Esophagus muscularis mucosa (tissue), 4 donors: ENCODE measurements around the gene ASB13. TPM values are rescaled to one million over a fixed set of nuclear protein-coding genes. Genes with fewer than 3 reads are reported as not detected.

ENCODE experiments used
- DNase-seq: peaks from one replicate; pipeline ENCODE4 v3.0.0-alpha.2; 2017; ENCODE audit errors: extremely low spot score
- H3K27ac ChIP-seq, 4 donors: fragments of 200-600 bp; sonication (generic); replicated peaks in 1 of 4; 1 replicate in 3 of 4; 2 replicates in 1 of 4; pipeline ENCODE4 v1.5.1; 2016 to 2019; ENCODE audit warnings: mild to moderate bottlenecking in 1 of 4
- H3K27me3 ChIP-seq, 4 donors: fragments of 200-600 bp; sonication (generic); one replicate each; pipeline versions ENCODE4 v1.5.1 to v1.6.0; 2016 to 2019
- H3K36me3 ChIP-seq, 4 donors: fragments of 200-600 bp; sonication (generic); one replicate each; pipeline ENCODE4 v1.5.1; 2016 to 2019
- H3K4me1 ChIP-seq, 4 donors: fragments of 200-600 bp; sonication (generic); one replicate each; pipeline ENCODE4 v1.5.1; 2016 to 2019
- H3K4me3 ChIP-seq, 4 donors: fragments of 200-600 bp; sonication (generic); 1 replicate in 2 of 4; 2 replicates in 2 of 4; pipeline ENCODE4 v1.5.1; 2016 to 2019; ENCODE audit warnings: mild to moderate bottlenecking in 4 of 4, moderate library complexity in 1 of 4
- H3K9me3 ChIP-seq, 4 donors: fragments of 200-600 bp; sonication (generic); 1 replicate in 3 of 4; 2 replicates in 1 of 4; pipeline ENCODE4 v1.5.1; 2016 to 2019
- CTCF ChIP-seq, 3 experiments: fragments of 200-600 bp in 2 of 3; fragments of 450-650 bp in 1 of 3; sonication (generic) in 2 of 3; IDR thresholded peaks; one replicate each; pipeline ENCODE4 v1.5.1; 2017 to 2019; ENCODE audit warnings: antibody characterized with exemption in 3 of 3, mild to moderate bottlenecking in 2 of 3, moderate library complexity in 1 of 3
- EP300 ChIP-seq: sonication (generic); formaldehyde crosslinking; IDR thresholded peaks from one replicate; pipeline ENCODE4 v1.6.1; 2017; ENCODE audit warnings: antibody characterized with exemption
- POLR2A ChIP-seq: fragments of 450-650 bp; IDR thresholded peaks from one replicate; pipeline ENCODE4 v1.6.1; 2017; ENCODE audit warnings: antibody characterized with exemption, moderate library complexity, mild to moderate bottlenecking, low read depth
- POLR2AphosphoS5 ChIP-seq, 2 donors: sonication (generic); formaldehyde crosslinking; IDR thresholded peaks; one replicate each; pipeline ENCODE4 v1.6.1; 2017; ENCODE audit warnings: antibody characterized with exemption in 2 of 2
- WGBS: methylation state at CpG from one replicate; pipeline ENCODE4 v1.1.5; 2018; 5-methylcytosine and 5-hydroxymethylcytosine counted together
- intact Hi-C: fragments of 100-400 bp; cut with DNase I; formaldehyde crosslinking; loops from one replicate; pipeline ENCODE4 v1.15.1; 2023
- total RNA-seq, 4 donors: library from RNA; depleted of rRNA; stranded (reverse); fragments of >200 nt; gene quantifications; one replicate each; pipeline versions ENCODE4 v1.1.0 to v1.2.1, GENCODE V29; 2016

Gene ASB13
- total RNA-seq, 4 donors from 2014 or later, result 15.4 to 24.0 (median 17.4) TPM

DNA sequence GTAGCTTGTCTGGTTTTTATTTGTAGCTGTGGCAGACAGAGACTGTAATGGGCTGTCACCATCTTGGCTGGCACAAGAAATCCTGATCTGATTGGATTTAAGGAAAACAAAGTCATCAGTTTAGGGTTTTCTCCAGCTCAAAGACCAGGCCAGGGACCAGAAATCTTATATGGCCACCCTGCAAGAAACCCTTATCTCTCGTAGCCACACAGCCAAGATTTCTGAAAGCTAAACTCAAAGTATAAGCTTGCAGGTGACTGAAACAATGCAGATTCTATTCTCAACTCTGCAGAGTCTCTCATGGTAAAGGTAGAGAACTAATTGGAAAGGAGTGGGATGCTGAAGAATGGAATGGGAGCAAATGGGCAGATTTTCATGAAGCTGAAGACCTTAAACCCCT is 3.2 kb upstream of the ASB13 start:
- intact Hi-C loops, result no loop called here
- WGBS, result 100% methylated on average over 1 of the region's 1 CpG
- TF ChIP-seq CTCF (IDR thresholded peaks at IDR 0.05) (no peak), POLR2A (no peak), POLR2AphosphoS5 (IDR thresholded peaks at IDR 0.05) (no peak)
- DNase-seq, result no peak
- Histone ChIP-seq H3K36me3 (no peaks in the 10 kb centered on the region), H3K9me3 (peaks cover 0 to 4% (median 0%) of the 10 kb centered on the region in 4 donors), H3K27ac (no peak overlapping the region), H3K27me3 (no peaks in the 10 kb centered on the region), H3K4me1 (peaks cover 5 to 22% (median 22%) of the 10 kb centered on the region in 4 donors), H3K4me3 (no peak overlapping the region)

- 89% methylated on average over 4 of the region's 4 CpGs for WGBS
- intact Hi-C loops, result no loop called here
These were observed 2.0 kb upstream of the ASB13 start for GRCh38 chr10:5668429-5668828.

DNA sequence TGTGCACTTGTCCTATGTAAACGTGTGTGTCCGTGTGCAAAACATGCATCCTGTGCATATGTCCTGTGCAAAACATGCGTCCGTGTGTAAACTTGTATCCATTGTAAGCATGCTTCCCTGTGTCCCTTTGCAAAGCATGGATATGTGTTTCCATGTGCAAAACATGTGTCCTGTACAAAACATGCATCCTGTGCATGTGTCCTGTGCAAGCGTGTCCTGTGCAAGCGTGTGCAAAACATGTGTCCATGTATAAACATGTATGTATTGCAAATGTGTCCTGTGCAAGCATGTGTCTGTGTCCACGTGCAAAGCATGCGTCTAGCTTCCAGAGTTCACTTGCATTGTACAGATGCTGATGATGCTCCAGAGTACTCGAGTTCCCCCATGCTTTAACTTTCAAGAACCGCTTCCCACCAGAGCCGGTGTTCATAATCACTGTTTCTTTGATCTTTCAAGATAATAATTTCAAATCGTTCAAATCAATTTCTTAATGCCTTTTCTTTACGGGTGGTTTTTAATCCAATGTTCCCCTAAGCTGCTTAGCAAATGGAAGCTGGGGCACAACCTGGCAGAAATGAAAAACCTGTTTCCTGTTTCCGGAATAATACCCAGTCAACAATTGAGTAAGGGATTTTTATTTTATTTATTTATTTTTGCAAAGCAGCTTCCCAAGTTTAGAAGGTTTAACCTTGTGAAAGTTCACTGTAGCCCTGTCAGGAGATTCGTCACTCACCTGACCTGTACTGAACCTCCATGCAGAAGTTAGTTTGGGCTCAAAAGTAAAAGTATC is 641 bp upstream of the ASB13 start:
- TF ChIP-seq POLR2AphosphoS5 (IDR thresholded peaks at IDR 0.05) (no peak), CTCF (IDR thresholded peaks at IDR 0.05) (no peak), POLR2A (no peak), EP300 (no peak)
- Histone ChIP-seq H3K4me3 (peak overlapping the region; percentile 77 to 98 (median 90)), H3K9me3 (no peaks in the 10 kb centered on the region), H3K27me3 (no peaks in the 10 kb centered on the region), H3K4me1 (peaks cover 10 to 42% (median 30%) of the 10 kb centered on the region in 4 donors), H3K36me3 (no peaks in the 10 kb centered on the region), H3K27ac (peak overlapping the region in 3 of 4 donors; percentile 85 to 90 (median 87))
- DNase-seq, result peak; percentile 90
- intact Hi-C loops, result no loop called here
- WGBS, result 39% methylated on average over 15 of the region's 15 CpGs

More at GRCh38 chr10:5668429-5668828, 2.0 kb upstream of the ASB13 start:
- H3K27ac ChIP-seq, result no peak overlapping the region
- H3K36me3 ChIP-seq, result no peaks in the 10 kb centered on the region
- DNase-seq, result no peak
- TF ChIP-seq CTCF (IDR thresholded peaks at IDR 0.05) (no peak), POLR2AphosphoS5 (IDR thresholded peaks at IDR 0.05) (no peak), EP300 (no peak), POLR2A (no peak)
- H3K9me3 ChIP-seq, result peaks cover 0 to 4% (median 0%) of the 10 kb centered on the region in 4 donors
- peaks cover 10 to 33% (median 28%) of the 10 kb centered on the region in 4 donors for H3K4me1 ChIP-seq
- no peaks in the 10 kb centered on the region for H3K27me3 ChIP-seq
- no peak overlapping the region for H3K4me3 ChIP-seq

GRCh38 chr10:5665373-5666007 is 905 bp downstream of the ASB13 start:
- DNase-seq, result no peak
- TF ChIP-seq POLR2AphosphoS5 (IDR thresholded peaks at IDR 0.05) (no peak), POLR2A (no peak), EP300 (no peak), CTCF (IDR thresholded peaks at IDR 0.05) (no peak)
- Histone ChIP-seq H3K4me3 (peak overlapping the region; percentile 77 to 98 (median 90)), H3K9me3 (no peaks in the 10 kb centered on the region), H3K4me1 (peaks cover 10 to 42% (median 37%) of the 10 kb centered on the region in 4 donors), H3K27ac (peak overlapping the region; percentile 81 to 90 (median 86)), H3K27me3 (no peaks in the 10 kb centered on the region), H3K36me3 (no peaks in the 10 kb centered on the region)
- intact Hi-C loops, result no loop called here
- WGBS, result 21% methylated on average over 9 of the region's 9 CpGs
